Measurements from ENCODE around the gene VARS1. TPM values are rescaled to one million over a fixed set of nuclear protein-coding genes. Genes with fewer than 3 reads are reported as not detected.

The VARS1 gene
- total RNA-seq, 1 donor from 2014 or later: 73.4 TPM

- no peak for DNase-seq (ENCODE audit: extremely low spot score, unreplicated experiment)
- Mint-ChIP-seq H3K36me3 (ENCODE audit: unreplicated experiment) (peaks cover 13% of the 10 kb centered on the region), H3K27me3 (ENCODE audit: unreplicated experiment) (no peaks in the 10 kb centered on the region), H3K4me3 (ENCODE audit: unreplicated experiment) (no peak overlapping the region), H3K4me1 (ENCODE audit: unreplicated experiment) (peaks cover 6% of the 10 kb centered on the region), H3K27ac (ENCODE audit: unreplicated experiment) (no peak overlapping the region), H3K9me3 (ENCODE audit: unreplicated experiment) (no peaks in the 10 kb centered on the region)
- no peak for TF ChIP-seq CTCF (IDR thresholded peaks at IDR 0.05)
Observed at GRCh38 chr6:31761343-31761742, 34.2 kb downstream of the VARS1 start.

- Mint-ChIP-seq H3K27ac (ENCODE audit: unreplicated experiment) (no peak overlapping the region), H3K4me1 (ENCODE audit: unreplicated experiment) (peaks cover 6% of the 10 kb centered on the region), H3K36me3 (ENCODE audit: unreplicated experiment) (peaks cover 13% of the 10 kb centered on the region), H3K9me3 (ENCODE audit: unreplicated experiment) (no peaks in the 10 kb centered on the region), H3K27me3 (ENCODE audit: unreplicated experiment) (no peaks in the 10 kb centered on the region), H3K4me3 (ENCODE audit: unreplicated experiment) (no peak overlapping the region)
- no peak for DNase-seq (ENCODE audit: extremely low spot score, unreplicated experiment)
- TF ChIP-seq CTCF (IDR thresholded peaks at IDR 0.05): no peak
Observed at GRCh38 chr6:31760790-31761189, 34.8 kb downstream of the VARS1 start.

- H3K9me3 Mint-ChIP-seq (ENCODE audit: unreplicated experiment): no peaks in the 10 kb centered on the region
- H3K4me1 Mint-ChIP-seq (ENCODE audit: unreplicated experiment): peaks cover under 1% of the 10 kb centered on the region
- no peak for TF ChIP-seq CTCF (IDR thresholded peaks at IDR 0.05)
- no peaks in the 10 kb centered on the region for H3K27me3 Mint-ChIP-seq (ENCODE audit: unreplicated experiment)
- H3K36me3 Mint-ChIP-seq (ENCODE audit: unreplicated experiment): peaks cover 13% of the 10 kb centered on the region
- no peak overlapping the region for H3K27ac Mint-ChIP-seq (ENCODE audit: unreplicated experiment)
- no peak for DNase-seq (ENCODE audit: extremely low spot score, unreplicated experiment)
- H3K4me3 Mint-ChIP-seq (ENCODE audit: unreplicated experiment): no peak overlapping the region
Observed at GRCh38 chr6:31758281-31758680, 37.3 kb downstream of the VARS1 start.

- H3K4me3 Mint-ChIP-seq (ENCODE audit: unreplicated experiment): no peak overlapping the region
- H3K9me3 Mint-ChIP-seq (ENCODE audit: unreplicated experiment): no peaks in the 10 kb centered on the region
- no peak for TF ChIP-seq CTCF (IDR thresholded peaks at IDR 0.05)
- no peak for DNase-seq (ENCODE audit: extremely low spot score, unreplicated experiment)
- H3K27me3 Mint-ChIP-seq (ENCODE audit: unreplicated experiment): no peaks in the 10 kb centered on the region
- peaks cover 4% of the 10 kb centered on the region for H3K4me1 Mint-ChIP-seq (ENCODE audit: unreplicated experiment)
- H3K36me3 Mint-ChIP-seq (ENCODE audit: unreplicated experiment): no peaks in the 10 kb centered on the region
- H3K27ac Mint-ChIP-seq (ENCODE audit: unreplicated experiment): no peak overlapping the region
Observed at GRCh38 chr6:31752739-31753319, 42.7 kb downstream of the VARS1 start.

- DNase-seq (ENCODE audit: extremely low spot score, unreplicated experiment): no peak
Observed at GRCh38 chr6:31750411-31751022, 45.0 kb downstream of the VARS1 start.

More at GRCh38 chr6:31750411-31751022, 45.0 kb downstream of the VARS1 start:
- TF ChIP-seq CTCF (IDR thresholded peaks at IDR 0.05): no peak
- H3K27me3 Mint-ChIP-seq (ENCODE audit: unreplicated experiment): no peaks in the 10 kb centered on the region
- H3K9me3 Mint-ChIP-seq (ENCODE audit: unreplicated experiment): no peaks in the 10 kb centered on the region
- H3K4me1 Mint-ChIP-seq (ENCODE audit: unreplicated experiment): peaks cover 7% of the 10 kb centered on the region
- H3K36me3 Mint-ChIP-seq (ENCODE audit: unreplicated experiment): no peaks in the 10 kb centered on the region
- H3K4me3 Mint-ChIP-seq (ENCODE audit: unreplicated experiment): no peak overlapping the region
- no peak overlapping the region for H3K27ac Mint-ChIP-seq (ENCODE audit: unreplicated experiment)
